LNCaP clone FGC (cell line): ENCODE data around the gene CPD.

Experiments
- DNase-seq: peaks from one replicate; pipeline ENCODE4 v3.0.0-alpha.2; 2011; ENCODE audit warnings: low read depth
- H3K4me3 ChIP-seq: 2 replicates; pipeline ENCODE4 v1.5.1; 2011; ENCODE audit warnings: mild to moderate bottlenecking, low read depth, low read length, control low read depth
- CTCF ChIP-seq: IDR thresholded peaks from 2 replicates; pipeline ENCODE4 v1.5.1; 2012; ENCODE audit warnings: mild to moderate bottlenecking; ENCODE audit not compliant: control insufficient read depth, insufficient read depth; ENCODE audit errors: extremely low read depth

Gene CPD

GRCh38 chr17:30354701-30355100 is 24.0 kb upstream of the CPD start:
- TF ChIP-seq CTCF = no peak
- H3K4me3 ChIP-seq = no peak overlapping the region
- no peak for DNase-seq

GRCh38 chr17:30357476-30357875 is 21.3 kb upstream of the CPD start:
- no peak for TF ChIP-seq CTCF
- no peak overlapping the region for H3K4me3 ChIP-seq
- no peak for DNase-seq

GRCh38 chr17:30358055-30358760 is 20.5 kb upstream of the CPD start:
- TF ChIP-seq CTCF = no peak
- no peak overlapping the region for H3K4me3 ChIP-seq
- DNase-seq = no peak

- TF ChIP-seq CTCF = no peak
- no peak overlapping the region for H3K4me3 ChIP-seq
- DNase-seq = no peak
Observed at GRCh38 chr17:30360086-30360808, 18.5 kb upstream of the CPD start.

- no peak for DNase-seq
- H3K4me3 ChIP-seq = no peak overlapping the region
- no peak for TF ChIP-seq CTCF
Observed at GRCh38 chr17:30361766-30362279, 16.9 kb upstream of the CPD start.

- no peak for TF ChIP-seq CTCF
- no peak for DNase-seq
- H3K4me3 ChIP-seq = no peak overlapping the region
Observed at GRCh38 chr17:30363715-30364202, 15.0 kb upstream of the CPD start.
